ENCODE measurements around the gene PROZ.

The PROZ gene

GRCh38 chr13:113167155-113167554 lies 8.7 kb downstream of the PROZ start:
- TF ChIP-seq CTCF (conservative IDR thresholded peaks at IDR 0.05; ENCODE audit: low read depth, low read length) = no peak
- no peak overlapping the region for H3K4me3 ChIP-seq (ENCODE audit: low read length)
- DNase-seq (ENCODE audit: low read depth) = no peak

- no peak overlapping the region for H3K4me3 ChIP-seq (ENCODE audit: low read length)
- no peak for DNase-seq (ENCODE audit: low read depth)
- no peak for TF ChIP-seq CTCF (conservative IDR thresholded peaks at IDR 0.05; ENCODE audit: low read depth, low read length)
These were observed 9.1 kb downstream of the PROZ start for GRCh38 chr13:113167575-113167974.

- H3K4me3 ChIP-seq (ENCODE audit: low read length) = no peak overlapping the region
- TF ChIP-seq CTCF (conservative IDR thresholded peaks at IDR 0.05; ENCODE audit: low read depth, low read length) = no peak
- no peak for DNase-seq (ENCODE audit: low read depth)
These were observed 9.8 kb downstream of the PROZ start for GRCh38 chr13:113168211-113168610.

GRCh38 chr13:113169277-113170272 lies 11.1 kb downstream of the PROZ start:
- TF ChIP-seq CTCF (conservative IDR thresholded peaks at IDR 0.05; ENCODE audit: low read depth, low read length) = no peak
- no peak overlapping the region for H3K4me3 ChIP-seq (ENCODE audit: low read length)
- DNase-seq (ENCODE audit: low read depth) = no peak

GRCh38 chr13:113170511-113170910 lies 12.1 kb downstream of the PROZ start:
- H3K4me3 ChIP-seq (ENCODE audit: low read length) = no peak overlapping the region
- DNase-seq (ENCODE audit: low read depth) = no peak
- no peak for TF ChIP-seq CTCF (conservative IDR thresholded peaks at IDR 0.05; ENCODE audit: low read depth, low read length)

- H3K4me3 ChIP-seq (ENCODE audit: low read length) = no peak overlapping the region
- DNase-seq (ENCODE audit: low read depth) = no peak
- TF ChIP-seq CTCF (conservative IDR thresholded peaks at IDR 0.05; ENCODE audit: low read depth, low read length) = no peak
These were observed 13.0 kb downstream of the PROZ start for GRCh38 chr13:113171250-113172125.
